ENCODE measurements around the gene IQCF6.

- TF ChIP-seq EZH2phosphoT487 (IDR thresholded peaks at IDR 0.05; ENCODE audit: borderline replicate concordance) = no peak
- TF ChIP-seq, protein P1, sequence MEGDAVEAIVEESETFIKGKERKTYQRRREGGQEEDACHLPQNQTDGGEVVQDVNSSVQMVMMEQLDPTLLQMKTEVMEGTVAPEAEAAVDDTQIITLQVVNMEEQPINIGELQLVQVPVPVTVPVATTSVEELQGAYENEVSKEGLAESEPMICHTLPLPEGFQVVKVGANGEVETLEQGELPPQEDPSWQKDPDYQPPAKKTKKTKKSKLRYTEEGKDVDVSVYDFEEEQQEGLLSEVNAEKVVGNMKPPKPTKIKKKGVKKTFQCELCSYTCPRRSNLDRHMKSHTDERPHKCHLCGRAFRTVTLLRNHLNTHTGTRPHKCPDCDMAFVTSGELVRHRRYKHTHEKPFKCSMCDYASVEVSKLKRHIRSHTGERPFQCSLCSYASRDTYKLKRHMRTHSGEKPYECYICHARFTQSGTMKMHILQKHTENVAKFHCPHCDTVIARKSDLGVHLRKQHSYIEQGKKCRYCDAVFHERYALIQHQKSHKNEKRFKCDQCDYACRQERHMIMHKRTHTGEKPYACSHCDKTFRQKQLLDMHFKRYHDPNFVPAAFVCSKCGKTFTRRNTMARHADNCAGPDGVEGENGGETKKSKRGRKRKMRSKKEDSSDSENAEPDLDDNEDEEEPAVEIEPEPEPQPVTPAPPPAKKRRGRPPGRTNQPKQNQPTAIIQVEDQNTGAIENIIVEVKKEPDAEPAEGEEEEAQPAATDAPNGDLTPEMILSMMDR (conservative IDR thresholded peaks at IDR 0.05; ENCODE audit: low read length) = no peak
Observed at GRCh38 chr3:51777985-51778384, 1.1 kb downstream of the IQCF6 start.
